Right ventricle myocardium inferior (tissue), 1 donor: Measurements from ENCODE around the gene CNTNAP2. TPM values are rescaled to one million over a fixed set of nuclear protein-coding genes. Genes with fewer than 3 reads are reported as not detected.

Source experiments
- ATAC-seq: fragments of 200-7000 bp; cut with Tn5 transposase; one replicate; pipeline ENCODE4 v1.9.1; 2020; ENCODE audit warnings: mild to moderate bottlenecking, moderate library complexity
- DNase-seq: peaks from one replicate; pipeline ENCODE4 v3.0.0; 2021; ENCODE audit errors: missing footprints
- intact Hi-C: fragments of 100-400 bp; cut with DNase I; formaldehyde crosslinking; loops from one replicate; pipeline ENCODE4 v1.11.0; 2022
- total RNA-seq: library from RNA; stranded (reverse); fragmentation: NEBNext Ultra II Directional; extraction: Animal tissue kit (Norgen Biotek cat#: 25700); gene quantifications from one replicate; pipeline ENCODE4 v1.2.1, GENCODE V29; 2021
- donor health status: DM: no; HTN: yes; CAD: no; lungs with severe emphysema.

CNTNAP2 gene
- total RNA-seq, 1 donor from 2014 or later = 0.65 TPM

DNA sequence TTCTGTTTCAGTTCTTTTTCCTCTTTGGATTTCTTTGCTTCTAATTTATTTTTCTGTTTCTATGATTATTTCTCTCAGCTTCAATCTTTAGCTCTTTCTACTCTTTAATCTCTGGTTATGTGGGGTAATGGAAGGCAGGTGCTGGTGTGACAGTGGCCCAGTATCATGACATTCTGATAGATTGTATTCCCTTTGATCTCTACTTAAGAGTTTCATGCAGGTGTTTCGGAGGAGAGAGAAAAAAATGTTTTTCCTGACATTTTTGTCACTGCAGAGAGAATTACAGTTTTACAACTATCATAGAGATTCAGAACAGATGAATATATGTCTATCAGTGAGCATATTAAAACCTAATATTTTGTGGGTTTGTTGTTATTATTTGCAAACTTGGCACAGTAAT lies 524.9 kb downstream of the CNTNAP2 start:
- intact Hi-C loops = no loop called here
- DNase-seq = no peak
- no peak for ATAC-seq

DNA sequence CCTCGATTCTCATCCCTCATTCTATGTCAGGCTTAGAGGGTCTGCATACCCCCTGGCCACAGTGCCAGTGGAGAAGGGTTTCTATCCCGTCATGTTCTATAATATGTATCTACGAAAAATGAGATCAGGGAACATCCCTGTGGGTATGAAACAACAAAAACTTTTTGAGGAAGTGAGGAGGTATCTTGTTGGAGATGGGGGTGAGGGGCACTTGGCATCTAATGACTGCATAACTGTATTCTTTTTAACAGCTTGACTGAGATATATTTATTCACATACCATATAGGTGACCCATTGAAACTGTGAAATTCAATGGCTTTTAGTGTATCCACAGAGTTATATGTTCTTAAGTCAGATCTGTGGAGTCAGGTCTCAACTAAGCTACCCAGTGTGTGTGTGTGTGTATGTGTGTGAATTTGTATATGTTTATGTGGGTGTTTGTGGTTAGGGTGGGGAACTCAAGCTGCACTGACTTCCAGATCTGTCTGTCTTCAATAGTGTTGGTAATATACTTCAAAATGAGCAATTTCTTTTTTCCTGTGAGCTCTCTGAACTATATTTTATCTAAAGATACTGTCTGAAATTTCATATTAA lies 528.9 kb downstream of the CNTNAP2 start:
- DNase-seq (no peak), ATAC-seq (no peak)
- intact Hi-C loops = no loop called here

DNA sequence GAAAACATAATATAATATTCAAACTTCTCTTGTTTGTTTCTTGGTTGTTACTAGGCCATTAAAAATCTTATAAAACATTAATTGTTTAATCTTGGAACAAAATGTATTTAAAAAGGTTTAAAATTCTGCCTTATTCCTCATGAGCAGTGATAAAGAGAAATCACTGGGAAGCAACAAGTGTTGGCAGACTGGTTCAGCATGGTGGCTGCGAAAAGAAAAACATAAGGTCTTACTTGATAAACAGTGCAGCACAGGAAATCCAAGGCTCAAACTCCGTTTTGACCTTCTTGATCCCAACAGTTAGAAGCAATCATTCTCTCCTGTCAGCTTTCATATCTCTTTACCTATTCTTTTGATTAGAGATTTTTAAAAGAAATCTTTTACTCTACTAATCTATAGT lies 530.8 kb downstream of the CNTNAP2 start:
- intact Hi-C loops = no loop called here
- DNase-seq (no peak), ATAC-seq (no peak)

DNA sequence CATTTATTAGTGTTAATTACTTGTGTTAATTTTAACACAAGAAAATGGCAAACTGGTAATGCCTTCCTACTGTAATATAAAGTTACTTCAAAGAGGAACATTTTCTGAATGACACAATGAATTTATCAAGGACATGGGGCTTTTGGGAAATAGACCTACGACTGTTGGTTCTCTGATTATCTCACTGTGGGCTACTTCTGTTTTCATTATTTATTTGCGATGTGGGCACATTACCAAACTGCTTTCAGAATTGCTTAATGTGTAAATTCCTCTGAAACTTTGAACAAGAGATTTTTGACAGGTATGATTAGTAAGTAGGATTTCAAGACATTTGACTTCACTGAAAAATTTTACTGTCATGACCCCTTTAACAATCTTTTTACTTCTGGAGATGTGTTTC lies 535.6 kb downstream of the CNTNAP2 start:
- DNase-seq (no peak), ATAC-seq (no peak)
- intact Hi-C loops = no loop called here

DNA sequence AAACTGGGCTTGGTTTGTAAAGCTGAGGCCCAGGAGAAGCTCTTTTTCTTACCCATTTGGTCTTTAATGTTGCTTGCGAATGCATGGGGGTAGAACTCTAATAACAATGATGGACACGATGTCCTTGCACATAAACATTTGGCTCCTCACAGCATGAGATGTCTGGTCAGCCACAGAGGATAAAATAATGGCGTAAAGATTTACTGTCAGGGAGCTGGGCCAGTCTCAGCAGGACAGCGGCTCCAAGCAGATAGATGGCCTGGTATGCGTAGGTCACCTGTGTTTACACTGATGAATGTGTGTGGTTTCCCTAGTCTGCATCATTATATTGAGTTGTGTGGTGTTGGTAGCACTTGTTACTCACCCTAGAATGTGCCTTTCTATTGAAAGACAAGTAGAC lies 537.4 kb downstream of the CNTNAP2 start:
- intact Hi-C loops = no loop called here
- ATAC-seq = no peak

DNA sequence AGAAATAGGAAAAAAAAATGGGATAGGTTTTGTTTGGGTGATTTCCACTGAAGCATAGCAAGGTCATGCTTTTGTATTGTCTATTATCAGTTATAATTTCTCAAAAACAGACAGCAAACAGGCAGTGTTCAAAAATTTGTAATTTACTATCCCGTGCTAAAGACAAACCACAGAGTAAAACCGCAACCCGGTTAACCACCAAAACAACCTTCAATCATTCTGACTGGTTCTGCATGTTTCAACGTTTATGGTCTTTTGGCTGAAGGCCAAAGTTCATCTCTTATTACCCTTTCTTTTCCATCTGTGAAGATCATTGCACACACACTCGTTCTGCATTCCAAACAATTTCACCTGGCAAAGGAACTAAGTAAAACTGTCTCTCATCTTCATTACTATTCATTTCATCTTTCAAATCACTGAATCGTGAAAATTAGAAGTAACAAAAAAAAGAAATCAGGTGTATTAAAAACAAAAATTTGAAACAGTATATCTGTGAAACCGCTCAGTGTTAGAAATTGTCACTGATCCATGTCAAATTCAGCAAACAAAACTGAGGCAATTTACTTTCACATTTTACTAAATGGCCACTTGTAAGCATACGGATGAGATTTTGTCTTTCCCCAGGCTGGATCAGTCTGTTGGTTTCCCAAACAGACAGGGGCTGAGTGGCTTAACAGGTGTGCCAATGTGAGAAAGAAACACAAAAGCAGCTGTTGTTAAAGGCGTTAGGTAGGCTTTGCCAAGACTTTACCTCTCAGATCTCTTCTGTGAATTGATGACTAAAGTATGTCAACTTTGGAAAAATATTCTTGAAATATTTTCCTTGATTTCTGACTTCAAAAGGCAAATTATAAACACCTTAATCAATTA lies 539.6 kb downstream of the CNTNAP2 start:
- intact Hi-C loops = no loop called here
- no peak for ATAC-seq

More for the DNA sequence above, 537.4 kb downstream of the CNTNAP2 start:
- no peak for DNase-seq

DNA sequence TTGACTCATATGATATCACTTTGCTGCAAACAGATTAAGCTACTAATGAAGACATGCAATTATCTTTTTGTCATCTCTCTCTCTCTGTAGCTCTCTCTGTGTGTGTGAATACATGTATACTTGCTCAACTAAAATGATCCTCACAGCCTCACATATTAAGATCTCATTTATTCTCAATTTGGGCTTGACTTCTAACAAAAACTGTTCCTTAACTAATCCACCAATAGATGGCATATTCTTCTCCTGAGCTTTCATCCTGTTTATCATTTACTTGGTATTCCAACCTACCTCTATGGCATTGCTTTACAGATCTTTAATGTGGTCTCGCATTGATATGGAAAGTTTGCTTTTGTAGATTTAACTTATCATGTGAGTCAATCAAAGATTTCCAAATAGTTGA lies 540.4 kb downstream of the CNTNAP2 start:
- no peak for DNase-seq
- no peak for ATAC-seq
- intact Hi-C loops = no loop called here

More for the DNA sequence above, 539.6 kb downstream of the CNTNAP2 start:
- no peak for DNase-seq

DNA sequence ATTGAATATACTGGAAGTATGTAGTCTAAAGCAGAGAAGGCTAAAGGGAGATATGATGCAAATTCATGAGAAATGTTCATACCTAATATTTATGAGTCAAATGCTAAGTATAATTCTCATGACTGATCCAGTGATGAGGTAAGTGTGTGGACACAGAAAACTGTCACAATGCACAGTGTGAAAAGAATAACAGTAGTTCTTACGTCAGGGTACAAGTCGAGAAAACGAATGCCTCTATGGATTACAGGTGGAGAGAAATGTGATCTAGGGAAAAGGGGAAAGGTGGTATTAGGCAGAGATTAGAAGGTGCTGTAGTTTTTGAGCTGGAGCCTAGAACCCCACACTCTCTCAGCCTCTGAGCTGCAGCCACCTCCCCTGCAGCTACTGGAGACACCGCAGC lies 542.0 kb downstream of the CNTNAP2 start:
- ATAC-seq (no peak), DNase-seq (no peak)
- intact Hi-C loops = no loop called here

DNA sequence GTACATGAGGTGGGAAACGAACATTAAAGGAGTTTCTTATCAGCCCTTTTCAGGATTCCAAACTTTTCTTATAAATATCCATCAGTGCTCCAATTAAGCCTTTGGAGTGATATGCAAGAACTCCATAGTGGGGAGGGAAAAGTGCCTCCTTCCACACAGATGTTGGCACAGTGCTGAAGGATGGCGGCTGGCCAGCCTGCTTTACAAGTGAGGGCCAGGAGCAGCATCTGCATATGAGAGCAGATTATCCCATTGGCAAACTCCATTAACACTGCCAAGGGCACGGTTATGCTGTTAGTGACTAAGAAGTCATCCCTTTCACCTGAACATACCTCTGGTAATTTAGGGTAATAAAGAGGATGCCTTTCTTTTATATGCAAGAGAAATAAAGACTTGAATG lies 543.1 kb downstream of the CNTNAP2 start:
- intact Hi-C loops = no loop called here
- ATAC-seq (no peak), DNase-seq (no peak)

DNA sequence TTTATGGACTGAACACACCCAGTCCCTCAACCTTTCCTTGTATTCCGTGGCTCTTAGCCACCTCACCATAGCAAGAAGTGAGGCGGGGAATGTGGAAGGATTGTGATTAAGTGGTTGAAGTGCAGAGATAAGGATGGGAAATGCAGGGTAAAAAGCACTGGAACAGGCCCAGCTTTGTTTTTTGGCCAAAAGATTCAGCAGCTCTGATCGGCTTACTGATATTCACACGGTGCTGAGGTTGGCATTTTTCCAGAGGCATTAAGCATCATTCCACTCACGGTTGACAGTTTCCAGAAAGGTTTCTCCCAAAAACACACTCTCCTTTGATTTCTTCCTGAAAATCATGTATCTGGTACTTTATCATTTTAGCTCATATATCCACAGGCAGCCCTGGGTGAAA lies 544.2 kb downstream of the CNTNAP2 start:
- intact Hi-C loops = no loop called here
- ATAC-seq = no peak

DNA sequence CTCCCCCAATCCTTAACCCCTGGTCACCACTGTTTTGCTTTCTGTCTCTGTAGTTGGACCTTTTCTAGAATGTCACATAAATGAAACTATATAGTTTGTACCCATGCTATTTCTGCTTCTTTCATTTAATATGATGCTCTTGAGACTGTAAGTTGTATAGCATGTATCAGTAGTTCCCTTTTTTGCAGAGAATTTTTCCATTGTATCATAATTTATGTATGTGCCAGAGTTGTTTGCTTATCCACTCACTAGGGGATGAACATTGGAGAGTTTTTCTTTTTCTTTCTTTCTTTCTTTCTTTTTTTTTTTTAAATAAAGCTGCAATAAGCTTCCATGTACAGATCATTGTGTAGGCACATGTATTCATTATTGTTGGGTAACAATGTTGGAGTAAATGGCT lies 544.8 kb downstream of the CNTNAP2 start:
- intact Hi-C loops = no loop called here
- DNase-seq = no peak
- no peak for ATAC-seq

More for the DNA sequence above, 544.2 kb downstream of the CNTNAP2 start:
- no peak for DNase-seq

DNA sequence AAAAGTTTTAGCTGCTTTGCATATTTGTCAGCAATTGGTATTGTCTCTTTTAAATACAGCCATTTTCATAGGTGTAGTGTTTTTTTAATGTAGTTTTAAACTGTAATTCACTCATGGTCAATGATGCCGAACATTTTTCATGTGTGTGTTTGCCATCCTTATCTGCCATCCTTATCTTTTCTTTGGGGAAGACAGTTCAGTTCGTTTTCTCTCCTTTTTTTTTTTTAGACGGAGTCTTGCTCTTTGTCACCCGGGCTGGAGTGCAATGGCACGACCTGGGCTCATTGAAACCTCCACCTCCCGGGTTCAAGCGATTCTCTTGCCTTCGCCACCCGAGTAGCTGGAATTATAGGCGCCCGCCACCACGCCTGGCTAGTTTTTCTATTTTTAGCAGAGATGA lies 545.3 kb downstream of the CNTNAP2 start:
- no peak for DNase-seq
- no peak for ATAC-seq
- intact Hi-C loops = no loop called here

DNA sequence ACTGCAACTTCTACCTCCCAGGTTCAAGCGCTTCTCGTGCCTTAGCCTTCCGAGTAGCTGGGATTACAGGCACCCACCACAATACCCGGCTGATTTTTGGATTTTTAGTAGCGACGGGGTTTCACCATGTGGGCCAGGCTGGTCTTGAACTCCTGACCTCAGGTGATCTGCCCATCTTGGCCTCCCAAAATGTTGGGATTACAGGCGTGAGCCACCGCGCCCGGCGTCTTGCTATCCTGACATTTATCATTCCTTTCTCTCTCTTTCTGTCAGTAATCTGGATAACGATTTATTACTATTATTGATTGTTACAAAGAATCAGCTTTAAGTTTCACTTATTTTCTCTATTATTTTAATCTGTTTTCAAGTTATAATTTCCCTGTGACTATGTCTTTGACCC lies 548.4 kb downstream of the CNTNAP2 start:
- DNase-seq = peak; percentile 61
- ATAC-seq = no peak
- intact Hi-C loops = no loop called here

DNA sequence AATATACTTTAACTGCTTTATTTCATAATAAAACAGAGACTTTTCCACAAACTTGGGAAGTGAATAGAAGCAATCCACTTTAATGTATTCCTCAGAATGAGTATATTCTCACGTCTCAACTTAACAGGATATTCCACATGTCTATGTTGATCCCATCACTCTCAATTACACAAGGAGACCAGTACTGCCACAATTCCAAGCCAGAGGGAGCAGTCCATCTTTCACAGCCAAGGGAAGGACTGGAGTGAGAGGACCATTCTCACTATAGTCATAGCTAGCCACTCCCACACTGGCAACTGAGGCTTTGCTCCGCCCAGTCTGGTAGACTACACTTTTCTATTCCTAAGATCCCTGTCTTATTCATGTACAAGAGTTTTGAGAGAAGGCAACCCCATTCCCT lies 553.9 kb downstream of the CNTNAP2 start:
- no peak for DNase-seq
- no peak for ATAC-seq
- intact Hi-C loops = no loop called here

DNA sequence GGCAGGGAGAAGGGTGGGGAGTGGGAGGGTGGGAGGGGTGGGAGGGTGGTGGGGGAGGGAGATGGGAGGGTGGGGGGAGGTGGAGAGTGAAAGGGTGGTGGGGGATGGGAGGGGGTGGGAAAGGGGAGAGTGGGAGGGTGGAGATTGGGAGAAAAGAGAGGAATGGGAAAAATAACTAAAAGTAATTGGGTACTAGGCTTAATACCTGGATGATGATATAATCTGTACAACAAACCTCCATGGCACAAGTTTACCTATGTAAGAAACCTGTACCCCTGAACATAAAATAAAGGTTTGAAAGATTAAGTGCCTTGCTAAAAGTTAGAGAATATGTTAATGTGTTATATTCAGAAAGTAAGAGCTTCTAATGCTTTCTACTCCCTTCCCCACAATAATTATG lies 564.9 kb downstream of the CNTNAP2 start:
- intact Hi-C loops = no loop called here
- DNase-seq = no peak
- ATAC-seq = no peak

DNA sequence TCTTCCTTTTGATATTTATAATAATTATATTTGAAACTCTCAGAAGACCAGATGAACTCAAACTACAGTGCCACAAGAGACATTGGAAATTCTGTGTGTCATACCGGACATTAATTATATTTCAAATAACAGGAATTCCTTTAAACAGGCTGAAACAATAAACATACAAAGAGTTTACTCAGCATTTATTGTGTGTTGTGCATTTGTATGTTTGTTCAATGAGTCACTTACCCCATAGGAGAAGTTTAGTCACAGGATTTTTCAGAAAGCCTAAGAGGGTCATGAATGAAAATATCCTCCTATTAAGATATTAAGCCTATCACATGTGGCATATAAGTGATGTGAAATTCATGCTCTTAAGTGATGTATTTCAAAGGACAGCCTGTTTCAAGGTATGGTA lies 566.8 kb downstream of the CNTNAP2 start:
- DNase-seq (no peak), ATAC-seq (no peak)
- intact Hi-C loops = no loop called here

DNA sequence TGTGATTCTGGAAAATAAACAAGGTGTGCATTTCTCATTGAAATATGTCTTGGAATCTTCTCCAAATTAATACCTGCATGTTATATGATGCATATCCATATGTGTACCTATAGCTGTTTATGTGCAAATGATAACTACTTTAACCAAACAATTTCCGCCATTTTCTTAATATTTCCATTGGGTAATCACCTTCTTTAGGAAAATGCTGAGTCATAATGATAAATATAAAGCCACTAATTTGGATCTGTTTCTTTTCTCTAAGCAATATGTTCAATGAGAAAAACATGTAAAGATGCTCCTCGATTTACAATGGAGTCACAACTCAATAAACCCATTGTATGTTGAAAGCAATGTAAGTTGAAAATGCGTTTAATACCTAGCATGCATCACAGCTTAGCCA lies 574.4 kb downstream of the CNTNAP2 start:
- DNase-seq (no peak), ATAC-seq (no peak)
- intact Hi-C loops = no loop called here

DNA sequence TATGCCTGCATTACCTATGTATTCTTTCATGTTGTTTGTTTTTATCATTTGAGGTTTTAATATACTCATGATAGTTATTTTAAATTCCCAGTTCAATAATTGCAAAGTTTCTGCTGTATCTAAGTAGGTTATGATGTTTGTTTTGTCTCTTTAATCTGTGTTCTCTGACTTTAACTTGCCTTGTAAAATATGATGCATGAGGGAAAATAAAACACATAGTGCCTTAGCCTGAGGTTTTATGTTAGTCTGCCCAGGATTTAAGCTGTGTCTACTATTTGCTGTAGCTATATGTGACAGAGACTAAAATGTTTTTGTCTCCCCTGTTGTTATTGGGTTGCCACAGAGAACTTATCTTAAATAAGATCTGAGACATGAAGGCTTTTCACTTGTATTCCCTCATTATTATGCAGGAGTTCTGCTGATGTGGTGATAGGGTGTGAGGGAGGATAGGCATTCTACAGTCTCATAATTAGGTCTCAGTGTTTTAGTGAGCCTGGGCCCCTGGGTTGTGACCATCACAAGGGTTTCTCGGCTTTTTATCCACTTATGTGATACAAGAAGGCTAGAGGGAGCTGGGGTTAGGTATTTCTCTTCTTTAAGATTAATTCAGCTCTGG lies 582.5 kb downstream of the CNTNAP2 start:
- intact Hi-C loops = no loop called here
- no peak for ATAC-seq
- DNase-seq = no peak

DNA sequence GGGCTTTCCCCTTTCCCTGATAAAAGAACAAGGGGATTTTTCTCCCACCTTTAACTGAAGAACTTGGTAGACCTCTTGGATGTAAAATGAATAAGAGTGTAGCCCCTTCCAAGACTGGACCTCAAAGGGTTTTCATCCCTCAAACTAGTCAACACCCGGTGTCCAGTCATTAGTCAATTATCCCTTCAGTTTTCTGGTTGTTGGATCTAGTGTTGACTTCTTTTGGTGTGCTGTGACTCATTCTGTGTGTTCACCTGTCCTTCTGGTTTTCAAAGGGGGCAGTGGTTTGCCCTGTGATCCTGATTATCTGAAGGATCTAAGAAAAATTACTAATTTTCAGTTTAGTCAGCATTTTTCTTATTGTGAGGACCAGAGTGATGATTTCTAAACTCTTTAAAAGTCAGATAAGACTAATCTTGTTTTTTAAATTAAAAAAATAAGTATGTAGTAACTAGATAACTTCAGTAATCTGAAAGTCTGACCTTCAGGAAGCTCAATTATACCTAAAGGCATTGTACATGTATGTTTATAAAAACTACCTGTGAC lies 583.5 kb downstream of the CNTNAP2 start:
- intact Hi-C loops = no loop called here
- no peak for ATAC-seq
- no peak for DNase-seq

DNA sequence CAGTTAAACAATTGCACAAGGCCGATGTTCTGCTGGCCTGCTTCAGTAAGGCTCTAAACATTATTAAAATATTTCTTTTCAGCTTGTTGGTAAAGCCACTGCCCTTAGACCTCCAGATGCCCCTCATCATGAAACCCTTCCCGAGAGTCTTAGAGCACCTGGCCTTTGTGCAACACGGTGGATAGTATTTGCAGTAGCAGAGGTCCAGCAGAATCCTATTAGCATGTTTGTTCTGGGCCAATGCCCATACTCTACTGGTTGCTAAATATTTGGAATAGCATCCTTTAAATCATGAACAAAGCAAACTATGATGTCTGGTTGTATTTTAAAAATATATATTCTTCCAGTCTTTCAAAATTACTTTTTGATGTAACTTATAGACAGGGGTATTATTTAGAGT lies 584.6 kb downstream of the CNTNAP2 start:
- no peak for DNase-seq
- no peak for ATAC-seq
- intact Hi-C loops = no loop called here
